GM23338 (cell line): Measurements from ENCODE around the gene NHERF1. TPM values are rescaled to one million over a fixed set of nuclear protein-coding genes. Genes with fewer than 3 reads are reported as not detected.

Experiments
- ATAC-seq: fragments of 200-7000 bp; cut with Tn5 transposase; 3 replicates; pipeline ENCODE4 v1.9.1; 2020
- DNase-seq: peaks from one replicate; pipeline ENCODE4 v3.0.0-alpha.2; 2015; ENCODE audit warnings: low spot score
- H2AFZ ChIP-seq: fragments of 200-600 bp; sonication (generic); 2 replicates; pipeline ENCODE4 v1.8.0; 2016; ENCODE audit warnings: antibody characterized with exemption, mild to moderate bottlenecking, moderate library complexity
- H3F3A ChIP-seq: fragments of 200-600 bp; sonication (generic); replicated peaks from 2 replicates; pipeline ENCODE4 v1.8.0; 2017; ENCODE audit warnings: antibody characterized with exemption, mixed run types, low read depth
- H3K27ac ChIP-seq: fragments of 200-600 bp; sonication (generic); 2 replicates; pipeline ENCODE4 v1.6.1; 2016; ENCODE audit warnings: low read depth
- H3K27me3 ChIP-seq: fragments of 200-600 bp; sonication (generic); 2 replicates; pipeline ENCODE4 v1.8.0; 2016; ENCODE audit warnings: mild to moderate bottlenecking, mixed run types, moderate library complexity; ENCODE audit not compliant: insufficient read depth
- H3K36me3 ChIP-seq: fragments of 200-600 bp; sonication (generic); 2 replicates; pipeline ENCODE4 v1.8.0; 2016; ENCODE audit warnings: mild to moderate bottlenecking; ENCODE audit not compliant: insufficient read depth
- H3K4me1 ChIP-seq: fragments of 200-600 bp; sonication (generic); 2 replicates; pipeline ENCODE4 v1.8.0; 2016; ENCODE audit warnings: mild to moderate bottlenecking, moderate library complexity; ENCODE audit not compliant: insufficient read depth
- H3K4me2 ChIP-seq: fragments of 200-600 bp; sonication (generic); 2 replicates; pipeline ENCODE4 v1.7.1; 2017; ENCODE audit warnings: mixed run types
- H3K4me3 ChIP-seq: fragments of 200-600 bp; sonication (generic); 2 replicates; pipeline ENCODE4 v1.6.1; 2016; ENCODE audit warnings: mixed run types
- H3K79me2 ChIP-seq: fragments of 200-600 bp; sonication (generic); replicated peaks from 2 replicates; pipeline ENCODE4 v1.8.0; 2017; ENCODE audit warnings: mild to moderate bottlenecking; ENCODE audit not compliant: insufficient read depth
- H3K9me2 ChIP-seq: fragments of 200-600 bp; sonication (generic); 2 replicates; pipeline ENCODE4 v1.8.0; 2017; ENCODE audit not compliant: insufficient read depth
- H4K20me1 ChIP-seq: fragments of 200-600 bp; sonication (generic); replicated peaks from 2 replicates; pipeline ENCODE4 v1.8.0; 2017; ENCODE audit warnings: mild to moderate bottlenecking; ENCODE audit not compliant: insufficient read depth
- H3K27ac Mint-ChIP-seq: 2 replicates; pipeline ENCODE4 v1.8.0; 2020; ENCODE audit warnings: inconsistent platforms, mild to moderate bottlenecking, moderate library complexity, mixed read lengths
- H3K27me3 Mint-ChIP-seq: 3 replicates; pipeline ENCODE4 v1.8.0; 2022; ENCODE audit warnings: low read depth, mild to moderate bottlenecking, moderate library complexity, mixed read lengths, inconsistent platforms; ENCODE audit not compliant: insufficient read depth, poor library complexity
- H3K36me3 Mint-ChIP-seq: 3 replicates; pipeline ENCODE4 v1.8.0; 2021; ENCODE audit warnings: low read depth, mild to moderate bottlenecking, inconsistent platforms, moderate library complexity, mixed read lengths
- H3K4me1 Mint-ChIP-seq: 3 replicates; pipeline ENCODE4 v1.8.0; 2020; ENCODE audit warnings: mild to moderate bottlenecking, inconsistent platforms, mixed read lengths
- H3K4me3 Mint-ChIP-seq: 3 replicates; pipeline ENCODE4 v1.8.0; 2021; ENCODE audit warnings: moderate library complexity, mild to moderate bottlenecking, inconsistent platforms, mixed read lengths
- H3K9me3 Mint-ChIP-seq: 3 replicates; pipeline ENCODE4 v1.8.0; 2020; ENCODE audit warnings: moderate library complexity, mild to moderate bottlenecking, inconsistent platforms, mixed read lengths
- CREB1 ChIP-seq: fragments of 250-450 bp; sonication (Bioruptor Pico); IDR thresholded peaks from 2 replicates; pipeline ENCODE4 v1.5.0; 2020; ENCODE audit warnings: low read depth, mild to moderate bottlenecking, moderate library complexity
- CTCF ChIP-seq, 2 experiments: fragments of 200-600 bp in 1 of 2; sonication (generic) in 1 of 2; conservative IDR thresholded peaks; 2 replicates each; pipeline versions ENCODE4 v1.5.1 to v1.6.1; 2016 to 2017; ENCODE audit warnings: antibody characterized with exemption in 2 of 2, low read depth in 2 of 2, mild to moderate bottlenecking in 2 of 2, moderate library complexity in 1 of 2
- ETS1 ChIP-seq: IDR thresholded peaks from 2 replicates; pipeline ENCODE4 v1.6.1; 2016; ENCODE audit warnings: antibody characterized with exemption
- EZH2 ChIP-seq: fragments of 200-600 bp; sonication (generic); IDR thresholded peaks from one replicate; pipeline ENCODE4 v1.8.0; 2017; ENCODE audit warnings: antibody characterized with exemption, mild to moderate bottlenecking, low read depth; ENCODE audit not compliant: unreplicated experiment
- EZH2phosphoT487 ChIP-seq: fragments of 200-600 bp; sonication (generic); IDR thresholded peaks from one replicate; pipeline ENCODE4 v1.8.1; 2018; ENCODE audit warnings: antibody characterized with exemption; ENCODE audit not compliant: unreplicated experiment
- JUNB ChIP-seq: IDR thresholded peaks from one replicate; pipeline ENCODE4 v1.6.1; 2016; ENCODE audit warnings: antibody characterized with exemption; ENCODE audit not compliant: unreplicated experiment
- NANOG ChIP-seq: IDR thresholded peaks from 2 replicates; pipeline ENCODE4 v1.6.1; 2016; ENCODE audit warnings: antibody characterized with exemption, borderline replicate concordance
- POLR2AphosphoS5 ChIP-seq: IDR thresholded peaks from 2 replicates; pipeline ENCODE4 v1.6.1; 2016; ENCODE audit warnings: antibody characterized with exemption, low read depth
- STAT1 ChIP-seq: IDR thresholded peaks from one replicate; pipeline ENCODE4 v1.6.1; 2016; ENCODE audit warnings: antibody characterized with exemption; ENCODE audit not compliant: unreplicated experiment
- ZNF114 ChIP-seq: fragments of 250-450 bp; sonication (Bioruptor Pico); IDR thresholded peaks from 2 replicates; pipeline ENCODE4 v1.5.0; 2020; ENCODE audit warnings: mild to moderate bottlenecking, moderate library complexity
- ZNF331 ChIP-seq: fragments of 250-450 bp; sonication (Bioruptor Pico); IDR thresholded peaks from 2 replicates; pipeline ENCODE4 v1.5.0; 2020; ENCODE audit warnings: low read depth, mild to moderate bottlenecking, moderate library complexity
- polyA plus RNA-seq: library from polyadenylated mRNA; unstranded; fragments of >200 nt; fragmentation: Nextera tagmentation; extraction: Ambion mirVana; gene quantifications from 2 replicates; pipeline ENCODE4 v1.2.1, GENCODE V29; 2016
- total RNA-seq: library from RNA; depleted of rRNA; stranded (reverse); fragments of >200 nt; shearing (Covaris generic); gene quantifications from 2 replicates; pipeline ENCODE4 v1.2.3, GENCODE V29; 2014
- TF ChIP-seq, protein P1 (sequence below): fragments of 250-450 bp; sonication (Bioruptor Pico); IDR thresholded peaks from 2 replicates; pipeline ENCODE4 v1.5.0; 2020; ENCODE audit warnings: mild to moderate bottlenecking, moderate library complexity
- TF ChIP-seq, protein P2 (sequence below): IDR thresholded peaks from one replicate; pipeline ENCODE4 v1.6.1; 2018; ENCODE audit warnings: antibody characterized with exemption; ENCODE audit not compliant: unreplicated experiment

NHERF1 gene
- total and polyA plus RNA-seq, 2 experiments from 2014 or later = 48.8 to 100 TPM

DNA sequence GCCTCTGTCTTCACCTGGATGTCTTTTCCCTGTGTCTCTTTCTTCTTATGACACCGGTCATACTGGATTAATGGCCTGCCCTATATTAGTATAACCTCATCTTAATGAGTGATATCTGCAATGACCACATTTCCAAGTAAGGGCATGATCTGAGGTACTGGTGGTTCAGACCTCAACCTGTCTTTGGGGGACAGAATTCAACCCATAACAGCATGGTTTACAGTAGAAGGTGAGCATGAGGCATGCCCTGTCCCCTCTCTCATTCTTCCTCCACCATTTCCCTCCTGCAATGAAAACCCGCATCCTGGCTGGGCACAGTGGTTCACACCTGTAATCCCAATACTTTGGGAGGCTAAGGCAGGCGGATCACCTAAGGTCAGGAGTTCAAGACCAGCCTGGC is 14.2 kb upstream of the NHERF1 start:
- Histone ChIP-seq H3K4me3 (no peak overlapping the region), H3K79me2 (no peaks in the 10 kb centered on the region), H3K9me2 (no peaks in the 10 kb centered on the region), H3K4me2 (no peak overlapping the region), H3K4me1 (peaks cover 15% of the 10 kb centered on the region), H4K20me1 (no peaks in the 10 kb centered on the region), H2AFZ (no peak overlapping the region), H3K27me3 (peaks cover 11% of the 10 kb centered on the region; the same call in 1 of the 2 replicates), H3K27ac (no peak overlapping the region), H3K36me3 (no peaks in the 10 kb centered on the region), H3F3A (peaks cover 15% of the 10 kb centered on the region; the same call in 1 of the 2 replicates)
- Mint-ChIP-seq H3K9me3 (no peaks in the 10 kb centered on the region), H3K27me3 (peaks cover 20% of the 10 kb centered on the region), H3K36me3 (no peaks in the 10 kb centered on the region), H3K27ac (no peak overlapping the region), H3K4me3 (no peak overlapping the region), H3K4me1 (peaks cover 23% of the 10 kb centered on the region)
- TF ChIP-seq ZNF331 (CRISPR knock-in tag) (no peak), ETS1 (no peak), EZH2 (no peak), CTCF (conservative IDR thresholded peaks at IDR 0.05; ENCODE audit: low read depth in 2 of 2) (no peak), CREB1 (no peak), EZH2phosphoT487 (no peak), JUNB (no peak), STAT1 (no peak), NANOG (no peak), ZNF114 (CRISPR knock-in tag) (no peak), POLR2AphosphoS5 (no peak)
- TF ChIP-seq, protein P1, sequence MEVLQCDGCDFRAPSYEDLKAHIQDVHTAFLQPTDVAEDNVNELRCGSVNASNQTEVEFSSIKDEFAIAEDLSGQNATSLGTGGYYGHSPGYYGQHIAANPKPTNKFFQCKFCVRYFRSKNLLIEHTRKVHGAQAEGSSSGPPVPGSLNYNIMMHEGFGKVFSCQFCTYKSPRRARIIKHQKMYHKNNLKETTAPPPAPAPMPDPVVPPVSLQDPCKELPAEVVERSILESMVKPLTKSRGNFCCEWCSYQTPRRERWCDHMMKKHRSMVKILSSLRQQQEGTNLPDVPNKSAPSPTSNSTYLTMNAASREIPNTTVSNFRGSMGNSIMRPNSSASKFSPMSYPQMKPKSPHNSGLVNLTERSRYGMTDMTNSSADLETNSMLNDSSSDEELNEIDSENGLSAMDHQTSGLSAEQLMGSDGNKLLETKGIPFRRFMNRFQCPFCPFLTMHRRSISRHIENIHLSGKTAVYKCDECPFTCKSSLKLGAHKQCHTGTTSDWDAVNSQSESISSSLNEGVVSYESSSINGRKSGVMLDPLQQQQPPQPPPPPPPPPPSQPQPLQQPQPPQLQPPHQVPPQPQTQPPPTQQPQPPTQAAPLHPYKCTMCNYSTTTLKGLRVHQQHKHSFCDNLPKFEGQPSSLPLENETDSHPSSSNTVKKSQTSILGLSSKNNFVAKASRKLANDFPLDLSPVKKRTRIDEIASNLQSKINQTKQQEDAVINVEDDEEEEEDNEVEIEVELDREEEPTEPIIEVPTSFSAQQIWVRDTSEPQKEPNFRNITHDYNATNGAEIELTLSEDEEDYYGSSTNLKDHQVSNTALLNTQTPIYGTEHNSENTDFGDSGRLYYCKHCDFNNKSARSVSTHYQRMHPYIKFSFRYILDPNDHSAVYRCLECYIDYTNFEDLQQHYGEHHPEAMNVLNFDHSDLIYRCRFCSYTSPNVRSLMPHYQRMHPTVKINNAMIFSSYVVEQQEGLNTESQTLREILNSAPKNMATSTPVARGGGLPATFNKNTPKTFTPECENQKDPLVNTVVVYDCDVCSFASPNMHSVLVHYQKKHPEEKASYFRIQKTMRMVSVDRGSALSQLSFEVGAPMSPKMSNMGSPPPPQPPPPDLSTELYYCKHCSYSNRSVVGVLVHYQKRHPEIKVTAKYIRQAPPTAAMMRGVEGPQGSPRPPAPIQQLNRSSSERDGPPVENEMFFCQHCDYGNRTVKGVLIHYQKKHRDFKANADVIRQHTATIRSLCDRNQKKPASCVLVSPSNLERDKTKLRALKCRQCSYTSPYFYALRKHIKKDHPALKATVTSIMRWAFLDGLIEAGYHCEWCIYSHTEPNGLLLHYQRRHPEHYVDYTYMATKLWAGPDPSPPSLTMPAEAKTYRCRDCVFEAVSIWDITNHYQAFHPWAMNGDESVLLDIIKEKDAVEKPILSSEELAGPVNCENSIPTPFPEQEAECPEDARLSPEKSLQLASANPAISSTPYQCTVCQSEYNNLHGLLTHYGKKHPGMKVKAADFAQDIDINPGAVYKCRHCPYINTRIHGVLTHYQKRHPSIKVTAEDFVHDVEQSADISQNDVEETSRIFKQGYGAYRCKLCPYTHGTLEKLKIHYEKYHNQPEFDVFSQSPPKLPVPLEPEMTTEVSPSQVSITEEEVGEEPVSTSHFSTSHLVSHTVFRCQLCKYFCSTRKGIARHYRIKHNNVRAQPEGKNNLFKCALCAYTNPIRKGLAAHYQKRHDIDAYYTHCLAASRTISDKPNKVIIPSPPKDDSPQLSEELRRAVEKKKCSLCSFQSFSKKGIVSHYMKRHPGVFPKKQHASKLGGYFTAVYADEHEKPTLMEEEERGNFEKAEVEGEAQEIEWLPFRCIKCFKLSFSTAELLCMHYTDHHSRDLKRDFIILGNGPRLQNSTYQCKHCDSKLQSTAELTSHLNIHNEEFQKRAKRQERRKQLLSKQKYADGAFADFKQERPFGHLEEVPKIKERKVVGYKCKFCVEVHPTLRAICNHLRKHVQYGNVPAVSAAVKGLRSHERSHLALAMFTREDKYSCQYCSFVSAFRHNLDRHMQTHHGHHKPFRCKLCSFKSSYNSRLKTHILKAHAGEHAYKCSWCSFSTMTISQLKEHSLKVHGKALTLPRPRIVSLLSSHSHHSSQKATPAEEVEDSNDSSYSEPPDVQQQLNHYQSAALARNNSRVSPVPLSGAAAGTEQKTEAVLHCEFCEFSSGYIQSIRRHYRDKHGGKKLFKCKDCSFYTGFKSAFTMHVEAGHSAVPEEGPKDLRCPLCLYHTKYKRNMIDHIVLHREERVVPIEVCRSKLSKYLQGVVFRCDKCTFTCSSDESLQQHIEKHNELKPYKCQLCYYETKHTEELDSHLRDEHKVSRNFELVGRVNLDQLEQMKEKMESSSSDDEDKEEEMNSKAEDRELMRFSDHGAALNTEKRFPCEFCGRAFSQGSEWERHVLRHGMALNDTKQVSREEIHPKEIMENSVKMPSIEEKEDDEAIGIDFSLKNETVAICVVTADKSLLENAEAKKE (CRISPR knock-in tag) = no peak
- TF ChIP-seq, protein P2, sequence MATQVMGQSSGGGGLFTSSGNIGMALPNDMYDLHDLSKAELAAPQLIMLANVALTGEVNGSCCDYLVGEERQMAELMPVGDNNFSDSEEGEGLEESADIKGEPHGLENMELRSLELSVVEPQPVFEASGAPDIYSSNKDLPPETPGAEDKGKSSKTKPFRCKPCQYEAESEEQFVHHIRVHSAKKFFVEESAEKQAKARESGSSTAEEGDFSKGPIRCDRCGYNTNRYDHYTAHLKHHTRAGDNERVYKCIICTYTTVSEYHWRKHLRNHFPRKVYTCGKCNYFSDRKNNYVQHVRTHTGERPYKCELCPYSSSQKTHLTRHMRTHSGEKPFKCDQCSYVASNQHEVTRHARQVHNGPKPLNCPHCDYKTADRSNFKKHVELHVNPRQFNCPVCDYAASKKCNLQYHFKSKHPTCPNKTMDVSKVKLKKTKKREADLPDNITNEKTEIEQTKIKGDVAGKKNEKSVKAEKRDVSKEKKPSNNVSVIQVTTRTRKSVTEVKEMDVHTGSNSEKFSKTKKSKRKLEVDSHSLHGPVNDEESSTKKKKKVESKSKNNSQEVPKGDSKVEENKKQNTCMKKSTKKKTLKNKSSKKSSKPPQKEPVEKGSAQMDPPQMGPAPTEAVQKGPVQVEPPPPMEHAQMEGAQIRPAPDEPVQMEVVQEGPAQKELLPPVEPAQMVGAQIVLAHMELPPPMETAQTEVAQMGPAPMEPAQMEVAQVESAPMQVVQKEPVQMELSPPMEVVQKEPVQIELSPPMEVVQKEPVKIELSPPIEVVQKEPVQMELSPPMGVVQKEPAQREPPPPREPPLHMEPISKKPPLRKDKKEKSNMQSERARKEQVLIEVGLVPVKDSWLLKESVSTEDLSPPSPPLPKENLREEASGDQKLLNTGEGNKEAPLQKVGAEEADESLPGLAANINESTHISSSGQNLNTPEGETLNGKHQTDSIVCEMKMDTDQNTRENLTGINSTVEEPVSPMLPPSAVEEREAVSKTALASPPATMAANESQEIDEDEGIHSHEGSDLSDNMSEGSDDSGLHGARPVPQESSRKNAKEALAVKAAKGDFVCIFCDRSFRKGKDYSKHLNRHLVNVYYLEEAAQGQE = no peak
- ATAC-seq = no peak
- DNase-seq = no peak
